GM12892 (cell line): ENCODE measurements around the gene SOX14.

Experiments
- DNase-seq: peaks from one replicate; pipeline ENCODE4 v3.0.0; 2011; ENCODE audit not compliant: insufficient read length
- FAIRE-seq: peaks from 2 replicates; lab custom pipeline; 2011; peaks lifted over from hg19 to GRCh38; lab: Jason Lieb, UNC
- POLR2A ChIP-seq: IDR thresholded peaks from 2 replicates; pipeline ENCODE4 v1.6.1; 2011; ENCODE audit warnings: low read depth, low read length, control low read depth
- POLR2AphosphoS5 ChIP-seq: IDR thresholded peaks from 2 replicates; pipeline ENCODE4 v1.6.1; 2011; ENCODE audit warnings: low read depth, low read length, control low read depth
- TAF1 ChIP-seq: IDR thresholded peaks from 2 replicates; pipeline ENCODE4 v1.6.1; 2011; ENCODE audit warnings: low read depth, mild to moderate bottlenecking, control low read depth, low read length, borderline replicate concordance

SOX14 gene

GRCh38 chr3:137762674-137763593, 1.2 kb upstream of the SOX14 start:
- DNase-seq (no peak), FAIRE-seq (no peak)
- TF ChIP-seq POLR2AphosphoS5, result no peak
- no peak for TF ChIP-seq TAF1
- TF ChIP-seq POLR2A, result no peak

DNA sequence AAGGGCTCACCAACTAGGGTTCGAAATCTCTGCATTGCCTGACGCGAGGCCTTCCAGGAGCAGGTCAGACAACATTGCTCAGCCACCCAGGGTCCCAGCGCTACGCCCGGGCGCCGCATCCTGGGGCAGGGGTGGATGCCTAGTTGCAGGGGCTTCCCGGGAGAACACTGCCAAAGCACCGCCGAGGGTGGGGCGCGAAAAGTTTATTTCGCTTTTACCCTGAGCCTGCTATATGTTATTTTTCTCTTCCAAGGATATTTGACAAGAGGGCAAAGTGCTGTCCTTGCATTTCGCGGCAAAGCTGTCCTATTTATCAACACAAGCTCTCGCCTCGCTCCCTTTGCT, 549 bp upstream of the SOX14 start:
- TF ChIP-seq POLR2A (no peak), TAF1 (no peak), POLR2AphosphoS5 (no peak)
- FAIRE-seq (no peak), DNase-seq (no peak)

DNA sequence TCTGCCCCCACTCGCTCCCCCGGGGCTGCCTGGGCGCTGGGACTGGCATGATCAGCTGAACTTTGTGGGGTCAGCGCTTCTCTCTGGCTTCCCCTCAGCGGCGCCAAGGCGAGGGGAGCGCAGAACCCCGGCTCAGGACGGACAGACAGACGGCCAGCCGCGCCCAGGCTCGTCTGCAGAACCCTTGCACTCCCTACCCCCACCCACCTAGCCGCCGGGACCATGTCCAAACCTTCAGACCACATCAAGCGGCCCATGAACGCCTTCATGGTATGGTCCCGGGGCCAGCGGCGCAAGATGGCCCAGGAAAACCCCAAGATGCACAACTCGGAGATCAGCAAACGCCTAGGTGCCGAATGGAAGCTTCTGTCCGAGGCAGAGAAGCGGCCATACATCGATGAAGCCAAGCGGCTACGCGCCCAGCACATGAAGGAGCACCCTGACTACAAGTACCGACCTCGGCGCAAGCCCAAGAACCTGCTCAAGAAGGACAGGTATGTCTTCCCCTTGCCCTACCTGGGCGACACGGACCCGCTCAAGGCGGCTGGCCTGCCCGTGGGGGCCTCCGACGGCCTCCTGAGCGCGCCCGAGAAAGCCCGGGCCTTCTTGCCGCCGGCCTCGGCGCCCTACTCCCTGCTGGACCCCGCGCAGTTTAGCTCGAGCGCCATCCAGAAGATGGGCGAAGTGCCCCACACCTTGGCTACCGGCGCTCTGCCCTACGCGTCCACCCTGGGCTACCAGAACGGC, 621 bp downstream of the SOX14 start:
- DNase-seq (no peak), FAIRE-seq (no peak)
- TF ChIP-seq TAF1 (no peak), POLR2A (no peak), POLR2AphosphoS5 (no peak)

DNA sequence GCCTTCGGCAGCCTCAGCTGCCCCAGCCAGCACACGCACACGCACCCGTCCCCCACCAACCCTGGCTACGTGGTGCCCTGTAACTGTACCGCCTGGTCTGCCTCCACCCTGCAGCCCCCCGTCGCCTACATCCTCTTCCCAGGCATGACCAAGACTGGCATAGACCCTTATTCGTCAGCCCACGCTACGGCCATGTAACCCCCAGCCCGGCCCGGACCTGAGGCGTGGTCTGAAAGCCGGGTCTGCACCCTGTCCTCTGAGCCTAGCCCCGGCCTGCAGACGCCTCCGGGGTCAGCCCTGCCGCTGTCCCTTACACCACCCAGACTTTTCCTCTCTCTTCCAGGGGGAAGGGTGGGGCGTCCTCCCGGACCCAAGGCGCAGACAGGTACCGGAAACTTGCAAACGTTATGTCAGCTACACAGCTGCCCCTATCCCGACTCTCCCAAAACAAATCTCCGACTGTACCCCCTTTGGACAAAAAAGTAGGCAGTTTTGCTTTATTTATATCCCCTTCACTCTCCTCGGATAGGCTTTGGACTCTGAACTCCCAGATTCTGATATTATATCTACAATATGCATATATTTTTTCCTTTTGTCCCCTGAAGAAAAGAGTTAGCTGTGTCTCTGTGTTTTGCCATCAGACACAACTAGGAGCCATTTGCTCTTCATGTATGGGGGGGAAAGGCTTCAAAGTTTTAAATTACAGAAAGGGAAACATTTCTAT, 1.4 kb downstream of the SOX14 start:
- no peak for TF ChIP-seq POLR2AphosphoS5
- no peak for TF ChIP-seq POLR2A
- no peak for TF ChIP-seq TAF1
- FAIRE-seq (no peak), DNase-seq (no peak)

GRCh38 chr3:137766041-137766875, 2.1 kb downstream of the SOX14 start:
- no peak for FAIRE-seq

GRCh38 chr3:137766876-137767537, 2.9 kb downstream of the SOX14 start:
- TF ChIP-seq TAF1, result no peak
- TF ChIP-seq POLR2A, result no peak
- TF ChIP-seq POLR2AphosphoS5, result no peak
- no peak for FAIRE-seq
- DNase-seq, result no peak

More at GRCh38 chr3:137766041-137766875, 2.1 kb downstream of the SOX14 start:
- DNase-seq, result no peak
- TF ChIP-seq POLR2A (no peak), TAF1 (no peak), POLR2AphosphoS5 (no peak)

- no peak for DNase-seq
- TF ChIP-seq POLR2A (no peak), POLR2AphosphoS5 (no peak), TAF1 (no peak)
These were observed 3.6 kb downstream of the SOX14 start for GRCh38 chr3:137767538-137768360.

DNA sequence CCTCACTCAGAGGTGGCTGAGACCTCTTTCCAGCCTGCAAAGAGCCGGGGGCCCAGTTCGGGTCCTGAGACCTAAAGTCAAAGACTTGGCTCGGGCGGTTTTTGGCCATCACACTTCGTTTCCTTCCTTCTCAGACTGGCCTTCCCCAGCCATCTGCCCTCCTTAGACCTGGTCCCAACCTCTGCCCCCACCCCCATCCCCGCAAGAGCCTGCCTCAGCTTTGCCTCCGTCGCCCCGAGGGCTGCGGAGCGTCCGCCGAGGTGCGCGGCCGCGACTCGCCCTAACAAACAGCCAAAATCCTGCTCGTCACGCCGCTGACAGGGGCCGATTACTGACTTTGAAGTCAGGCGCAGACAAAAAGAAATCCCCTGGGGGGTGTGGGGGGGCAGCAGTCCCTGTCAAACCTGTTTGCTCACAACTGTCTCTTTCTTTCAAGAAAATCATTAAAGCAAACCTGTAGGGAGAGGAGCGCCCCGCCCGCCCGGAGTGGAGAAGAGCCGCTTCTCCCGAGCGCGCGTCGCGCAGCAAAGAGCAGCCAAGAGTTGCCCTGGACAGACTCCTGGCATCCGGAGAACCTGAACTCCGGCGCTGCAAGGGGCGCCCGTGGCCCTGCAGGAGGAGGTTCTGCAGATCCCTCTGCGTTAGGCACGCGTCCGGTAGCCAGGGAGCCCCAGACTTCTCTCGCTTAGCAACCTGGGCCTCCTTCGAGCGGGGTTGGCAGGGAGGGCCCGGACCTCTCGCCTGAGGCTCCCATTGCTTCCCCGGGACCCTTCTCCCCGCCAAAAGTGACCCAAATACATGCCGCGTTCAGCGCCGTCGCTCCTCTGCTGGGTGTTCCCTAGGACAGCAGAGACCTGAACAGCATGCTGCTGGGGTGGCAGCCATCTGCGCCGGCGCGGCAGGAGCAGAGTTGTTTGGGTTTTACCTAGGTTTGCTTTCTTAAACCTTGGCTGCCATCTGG, 4.5 kb downstream of the SOX14 start:
- no peak for FAIRE-seq
- no peak for DNase-seq
- no peak for TF ChIP-seq POLR2AphosphoS5
- no peak for TF ChIP-seq POLR2A
- TF ChIP-seq TAF1, result no peak

More at GRCh38 chr3:137767538-137768360, 3.6 kb downstream of the SOX14 start:
- no peak for FAIRE-seq

DNA sequence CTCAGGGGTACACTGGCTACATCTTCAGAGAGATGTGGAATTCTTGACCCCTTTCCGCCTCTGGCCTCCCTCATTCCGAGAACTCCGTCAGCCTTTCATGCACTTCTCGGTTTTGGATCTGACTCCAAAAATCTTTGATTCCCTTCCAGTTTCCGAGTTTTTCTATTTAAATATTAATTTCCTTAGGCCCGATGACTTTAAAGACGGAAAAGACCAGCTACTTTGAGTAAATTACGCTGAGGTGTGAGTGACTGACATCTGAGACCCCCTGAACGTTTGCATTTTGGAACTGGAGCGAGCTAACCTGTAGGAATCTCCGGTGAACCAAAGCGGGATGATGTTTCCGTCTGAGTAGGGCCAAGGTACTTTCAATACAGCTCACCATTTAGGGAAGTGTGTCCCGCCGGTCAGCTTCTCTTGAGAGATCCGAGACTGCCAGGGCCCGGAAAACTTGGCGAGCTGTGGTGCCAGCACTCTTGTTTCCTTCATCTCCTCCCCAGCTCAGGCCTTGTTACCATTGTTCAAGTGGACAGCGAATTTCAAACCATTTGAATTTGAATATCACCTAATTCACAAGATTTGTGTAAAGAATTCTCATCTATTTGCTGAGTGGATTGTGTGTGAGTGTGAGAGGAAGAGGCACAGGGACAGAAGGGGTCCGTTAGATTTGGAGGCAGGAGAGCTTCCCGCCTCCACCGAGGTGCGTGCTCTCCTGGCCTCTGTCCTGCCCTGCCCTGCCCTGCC, 5.4 kb downstream of the SOX14 start:
- TF ChIP-seq POLR2AphosphoS5 (no peak), POLR2A (no peak), TAF1 (no peak)
- FAIRE-seq (no peak), DNase-seq (no peak)
